HEK293 (cell line): ENCODE data around the gene PTPRN2.

Experiments
- CTCF ChIA-PET: fragments of 350-600 bp; formaldehyde crosslinking; extraction: SDS; loops from one replicate; lab custom pipeline; 2021; ENCODE audit warnings: antibody characterized with exemption; lab: Yijun Ruan, JAX
- POLR2A ChIA-PET: fragments of 300-600 bp; formaldehyde crosslinking; extraction: SDS; loops from one replicate; lab custom pipeline; 2020; ENCODE audit warnings: antibody characterized with exemption, inconsistent platforms; lab: Yijun Ruan, JAX
- H3K27ac ChIP-seq: fragments of 200-500 bp; sonication (Bioruptor generic); 2 replicates; pipeline ENCODE4 v1.5.1; 2014; ENCODE audit warnings: low read depth, low read length, control low read depth, inconsistent platforms; ENCODE audit errors: extremely low read depth
- H3K36me3 ChIP-seq, 2 experiments: fragments of 200-500 bp in 1 of 2; sonication (Bioruptor generic) in 1 of 2; 1 replicate in 1 of 2; 2 replicates in 1 of 2; pipeline ENCODE4 v1.5.1; 2014 to 2017; ENCODE audit warnings: inconsistent platforms in 2 of 2, low read length in 2 of 2; ENCODE audit not compliant: control insufficient read depth in 2 of 2, insufficient read depth in 1 of 2
- H3K4me1 ChIP-seq: fragments of 200-500 bp; sonication (Bioruptor generic); 2 replicates; pipeline ENCODE4 v1.5.1; 2014; ENCODE audit warnings: mild to moderate bottlenecking, low read length, inconsistent platforms; ENCODE audit not compliant: control insufficient read depth, insufficient read depth
- H3K4me3 ChIP-seq: 2 replicates; pipeline ENCODE4 v1.5.1; 2011; ENCODE audit warnings: low read depth, mild to moderate bottlenecking, control low read depth, low read length, moderate library complexity
- H3K9me3 ChIP-seq: fragments of 200-500 bp; sonication (Bioruptor generic); 2 replicates; pipeline ENCODE4 v1.5.1; 2014; ENCODE audit warnings: low read depth, low read length, inconsistent platforms; ENCODE audit not compliant: control insufficient read depth, insufficient read depth
- CTCF ChIP-seq: fragments of 450-650 bp; formaldehyde crosslinking; IDR thresholded peaks from 2 replicates; pipeline ENCODE4 v1.5.1; 2016; ENCODE audit warnings: missing biosample characterization, missing genetic modification characterization
- KLF17 ChIP-seq: fragments of 450-650 bp; formaldehyde crosslinking; IDR thresholded peaks from 2 replicates; pipeline ENCODE4 v1.5.1; 2016; ENCODE audit warnings: missing biosample characterization, missing genetic modification characterization
- SCRT1 ChIP-seq: fragments of 450-650 bp; formaldehyde crosslinking; IDR thresholded peaks from 2 replicates; pipeline ENCODE4 v1.5.1; 2016; ENCODE audit warnings: missing biosample characterization, missing genetic modification characterization, borderline replicate concordance
- SETDB1 ChIP-seq: IDR thresholded peaks from one replicate; pipeline ENCODE4 v1.6.1; 2017; ENCODE audit warnings: mild to moderate bottlenecking, low read length, moderate library complexity, mixed read lengths; ENCODE audit not compliant: insufficient read length
- TRIM28 ChIP-seq: IDR thresholded peaks from 2 replicates; pipeline ENCODE4 v1.6.1; 2011; ENCODE audit warnings: low read length, control low read depth, borderline replicate concordance
- ZBTB1 ChIP-seq: fragments of 450-650 bp; formaldehyde crosslinking; IDR thresholded peaks from 2 replicates; pipeline ENCODE4 v1.5.1; 2016; ENCODE audit warnings: missing biosample characterization, missing genetic modification characterization
- ZBTB8A ChIP-seq: fragments of 450-650 bp; formaldehyde crosslinking; IDR thresholded peaks from 2 replicates; pipeline ENCODE4 v1.5.1; 2016; ENCODE audit warnings: missing biosample characterization, missing genetic modification characterization
- ZFP69B ChIP-seq: fragments of 450-650 bp; formaldehyde crosslinking; IDR thresholded peaks from 2 replicates; pipeline ENCODE4 v1.5.1; 2016; ENCODE audit warnings: missing biosample characterization, missing genetic modification characterization
- ZNF211 ChIP-seq: fragments of 450-650 bp; formaldehyde crosslinking; IDR thresholded peaks from 2 replicates; pipeline ENCODE4 v1.5.1; 2016; ENCODE audit warnings: low read depth, missing biosample characterization, missing genetic modification characterization
- ZNF239 ChIP-seq: fragments of 450-650 bp; formaldehyde crosslinking; IDR thresholded peaks from 2 replicates; pipeline ENCODE4 v1.5.1; 2016; ENCODE audit warnings: missing biosample characterization, missing genetic modification characterization
- ZNF266 ChIP-seq: fragments of 450-650 bp; formaldehyde crosslinking; IDR thresholded peaks from 2 replicates; pipeline ENCODE4 v1.5.1; 2016; ENCODE audit warnings: missing biosample characterization, missing genetic modification characterization, low read depth
- ZNF302 ChIP-seq: fragments of 450-650 bp; formaldehyde crosslinking; IDR thresholded peaks from 2 replicates; pipeline ENCODE4 v1.5.1; 2016; ENCODE audit warnings: missing biosample characterization, missing genetic modification characterization, low read depth
- ZNF37A ChIP-seq: fragments of 450-650 bp; IDR thresholded peaks from 2 replicates; pipeline ENCODE4 v1.5.1; 2018; ENCODE audit warnings: missing biosample characterization, missing genetic modification characterization
- ZNF449 ChIP-seq: fragments of 450-650 bp; formaldehyde crosslinking; IDR thresholded peaks from 2 replicates; pipeline ENCODE4 v1.5.1; 2017; ENCODE audit warnings: missing biosample characterization, mild to moderate bottlenecking, missing genetic modification characterization, moderate library complexity
- ZNF48 ChIP-seq: fragments of 450-650 bp; formaldehyde crosslinking; IDR thresholded peaks from 2 replicates; pipeline ENCODE4 v1.5.1; 2016; ENCODE audit warnings: missing biosample characterization, missing genetic modification characterization
- ZNF549 ChIP-seq: fragments of 450-650 bp; IDR thresholded peaks from 2 replicates; pipeline ENCODE4 v1.5.1; 2018; ENCODE audit warnings: missing biosample characterization, missing genetic modification characterization, mild to moderate bottlenecking, inconsistent platforms, moderate library complexity
- ZNF629 ChIP-seq: fragments of 450-650 bp; formaldehyde crosslinking; IDR thresholded peaks from 2 replicates; pipeline ENCODE4 v1.5.1; 2017; ENCODE audit warnings: missing biosample characterization, missing genetic modification characterization
- ZNF777 ChIP-seq: fragments of 450-650 bp; formaldehyde crosslinking; IDR thresholded peaks from 2 replicates; pipeline ENCODE4 v1.5.1; 2017; ENCODE audit warnings: missing biosample characterization, missing genetic modification characterization, borderline replicate concordance
- ZSCAN18 ChIP-seq: fragments of 450-650 bp; formaldehyde crosslinking; IDR thresholded peaks from 2 replicates; pipeline ENCODE4 v1.5.1; 2016; ENCODE audit warnings: missing biosample characterization, missing genetic modification characterization

PTPRN2 gene

GRCh38 chr7:158537516-158537882 is 50.1 kb downstream of the PTPRN2 start (continued):
- TF ChIP-seq ZNF449 (tag by site-specific recombination), result no peak
- no peak for TF ChIP-seq KLF17
- TF ChIP-seq ZNF777 (tag by site-specific recombination), result no peak
- TF ChIP-seq ZNF302 (tag by site-specific recombination), result no peak
- TF ChIP-seq ZNF239, result no peak
- no peak for TF ChIP-seq ZNF549 (tag by site-specific recombination)
- TF ChIP-seq ZBTB1 (tag by site-specific recombination), result no peak
- TF ChIP-seq CTCF (tag by site-specific recombination), result no peak
- TF ChIP-seq ZNF211 (tag by site-specific recombination), result no peak

- CTCF ChIA-PET, result no interaction called here
- POLR2A ChIA-PET, result no interaction called here
- Histone ChIP-seq H3K27ac (no peak overlapping the region), H3K4me3 (no peak overlapping the region), H3K36me3 (no peaks in the 10 kb centered on the region), H3K4me1 (no peaks in the 10 kb centered on the region), H3K9me3 (no peaks in the 10 kb centered on the region)
- TF ChIP-seq ZNF629 (tag by site-specific recombination) (no peak), ZNF266 (tag by site-specific recombination) (no peak), ZFP69B (tag by site-specific recombination) (no peak), ZNF48 (no peak), SCRT1 (no peak), ZBTB8A (tag by site-specific recombination) (no peak), ZSCAN18 (tag by site-specific recombination) (no peak)
Observed at GRCh38 chr7:158536871-158537515, 50.6 kb downstream of the PTPRN2 start.

- H3K4me1 ChIP-seq, result no peaks in the 10 kb centered on the region
- POLR2A ChIA-PET, result no interaction called here
- CTCF ChIA-PET, result no interaction called here
Observed at GRCh38 chr7:158535079-158535478, 52.5 kb downstream of the PTPRN2 start.

More at GRCh38 chr7:158535079-158535478, 52.5 kb downstream of the PTPRN2 start:
- Histone ChIP-seq H3K9me3 (no peaks in the 10 kb centered on the region), H3K4me3 (no peak overlapping the region), H3K36me3 (no peaks in the 10 kb centered on the region), H3K27ac (no peak overlapping the region)
- TF ChIP-seq SETDB1 (peak; percentile 90), ZNF37A (tag by site-specific recombination) (no peak), TRIM28 (peak; percentile 67; the same call in 1 of the 2 replicates)
